Measurements from ENCODE around the gene EFCAB14. TPM values are rescaled to one million over a fixed set of nuclear protein-coding genes. Genes with fewer than 3 reads are reported as not detected.

The EFCAB14 gene
- total and polyA plus RNA-seq, 9 of the 15 experiments (the other 6 are each of a cell fraction or from before 2014, with no cell fraction given): 7.3 to 49.0 (median 37.3) TPM

DNA sequence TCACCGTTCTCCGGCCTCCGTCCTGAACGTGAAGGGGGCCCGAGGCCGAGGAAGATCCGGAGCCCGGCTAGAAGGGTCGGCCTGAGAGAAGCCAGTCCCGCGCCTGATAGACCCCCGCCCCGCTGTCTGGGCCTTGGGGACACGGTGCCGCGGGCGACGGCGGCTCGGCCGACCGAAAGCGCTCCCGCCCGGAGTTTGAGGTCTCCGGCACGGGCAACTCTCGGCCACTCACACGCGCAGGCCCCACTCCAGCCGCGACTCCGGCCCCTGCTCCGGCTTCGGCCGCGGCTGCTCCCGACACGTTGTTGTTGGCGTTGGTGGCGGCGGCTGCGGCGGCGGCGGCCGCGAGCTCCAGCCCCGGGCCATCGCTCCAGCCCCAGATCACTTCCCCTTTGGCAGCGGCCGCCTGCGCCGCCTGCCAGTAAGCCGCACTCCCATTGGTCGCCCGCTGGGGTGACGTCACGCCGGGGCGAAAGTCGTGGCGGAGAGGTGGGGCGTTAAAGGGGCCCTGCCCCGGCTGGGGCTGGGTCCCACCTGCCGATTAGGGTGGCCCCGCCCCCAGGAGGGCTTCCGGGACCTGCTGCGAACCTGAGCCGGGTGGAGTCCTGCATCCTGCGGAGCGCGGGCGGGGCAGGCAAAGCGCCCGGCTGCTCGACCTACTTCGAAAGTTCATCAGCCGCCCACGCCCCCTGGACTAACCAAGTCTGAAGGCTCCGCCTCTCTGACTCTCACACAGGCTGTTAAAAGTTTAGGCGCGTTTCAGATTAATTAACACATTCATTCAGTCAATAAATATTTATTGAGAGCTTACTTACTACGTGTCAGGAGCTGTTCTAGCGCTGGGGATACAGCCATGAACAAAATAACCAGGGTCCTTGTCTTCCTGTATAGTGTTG lies at the start of gene EFCAB14 (continued):
- TF ChIP-seq THAP12 (CRISPR knock-in tag; IDR thresholded peaks at IDR 0.05) (peak; percentile 85), RBM14 (IDR thresholded peaks at IDR 0.05; ENCODE audit: borderline replicate concordance, insufficient read depth, low read depth, low read length) (0 out of 2 replicates have a peak, but pooled peaks have one; percentile 51), JUN (IDR thresholded peaks at IDR 0.05; ENCODE audit: borderline replicate concordance, low read depth, low read length) (peak; percentile 67; the same call in 1 of the 2 replicates), JUN (CRISPR knock-in tag; IDR thresholded peaks at IDR 0.05; ENCODE audit: borderline replicate concordance) (no peak; the same call in 1 of the 2 replicates), MAZ (CRISPR knock-in tag; conservative IDR thresholded peaks at IDR 0.05 in 1 of 2, IDR thresholded peaks at IDR 0.05 in 1 of 2) (peak; percentile 95 to 100), MTA3 (IDR thresholded peaks at IDR 0.05; ENCODE audit: borderline replicate concordance) (peak; percentile 91; the same call in 1 of the 2 replicates), MYC (IDR thresholded peaks at IDR 0.05; ENCODE audit: low read depth, low read length) (peak; percentile 86), MYC (CRISPR knock-in tag; IDR thresholded peaks at IDR 0.05; ENCODE audit: borderline replicate concordance, low read depth) (no peak), PRPF4 (IDR thresholded peaks at IDR 0.05; ENCODE audit: insufficient read depth, low read depth, low read length, poor library complexity, severe bottlenecking) (no peak), ELF2 (CRISPR knock-in tag; IDR thresholded peaks at IDR 0.05) (peak; percentile 96), L3MBTL2 (IDR thresholded peaks at IDR 0.05) (peak; percentile 91), SIN3A (IDR thresholded peaks at IDR 0.05; ENCODE audit: borderline replicate concordance in 2 of 2, control insufficient read depth in 1 of 2, low read depth in 2 of 2, low read length in 2 of 2) (peak; percentile 74 to 88; a peak in 2 of 4 replicates), MTA2 (IDR thresholded peaks at IDR 0.05; ENCODE audit: low read depth) (no peak), ZNF395 (CRISPR knock-in tag; IDR thresholded peaks at IDR 0.05) (peak; percentile 76; the same call in 1 of the 2 replicates), NR2C1 (IDR thresholded peaks at IDR 0.05) (peak; percentile 62), NR2C1 (tag; IDR thresholded peaks at IDR 0.05) (peak; percentile 87), SPI1 (IDR thresholded peaks at IDR 0.05; ENCODE audit: borderline replicate concordance, low read depth, low read length) (peak; percentile 96), SUPT5H (IDR thresholded peaks at IDR 0.05) (peak; percentile 86)
- TF ChIP-seq, protein P1, sequence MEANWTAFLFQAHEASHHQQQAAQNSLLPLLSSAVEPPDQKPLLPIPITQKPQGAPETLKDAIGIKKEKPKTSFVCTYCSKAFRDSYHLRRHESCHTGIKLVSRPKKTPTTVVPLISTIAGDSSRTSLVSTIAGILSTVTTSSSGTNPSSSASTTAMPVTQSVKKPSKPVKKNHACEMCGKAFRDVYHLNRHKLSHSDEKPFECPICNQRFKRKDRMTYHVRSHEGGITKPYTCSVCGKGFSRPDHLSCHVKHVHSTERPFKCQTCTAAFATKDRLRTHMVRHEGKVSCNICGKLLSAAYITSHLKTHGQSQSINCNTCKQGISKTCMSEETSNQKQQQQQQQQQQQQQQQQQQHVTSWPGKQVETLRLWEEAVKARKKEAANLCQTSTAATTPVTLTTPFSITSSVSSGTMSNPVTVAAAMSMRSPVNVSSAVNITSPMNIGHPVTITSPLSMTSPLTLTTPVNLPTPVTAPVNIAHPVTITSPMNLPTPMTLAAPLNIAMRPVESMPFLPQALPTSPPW (CRISPR knock-in tag; IDR thresholded peaks at IDR 0.05): peak; percentile 98
- TF ChIP-seq, protein P2, sequence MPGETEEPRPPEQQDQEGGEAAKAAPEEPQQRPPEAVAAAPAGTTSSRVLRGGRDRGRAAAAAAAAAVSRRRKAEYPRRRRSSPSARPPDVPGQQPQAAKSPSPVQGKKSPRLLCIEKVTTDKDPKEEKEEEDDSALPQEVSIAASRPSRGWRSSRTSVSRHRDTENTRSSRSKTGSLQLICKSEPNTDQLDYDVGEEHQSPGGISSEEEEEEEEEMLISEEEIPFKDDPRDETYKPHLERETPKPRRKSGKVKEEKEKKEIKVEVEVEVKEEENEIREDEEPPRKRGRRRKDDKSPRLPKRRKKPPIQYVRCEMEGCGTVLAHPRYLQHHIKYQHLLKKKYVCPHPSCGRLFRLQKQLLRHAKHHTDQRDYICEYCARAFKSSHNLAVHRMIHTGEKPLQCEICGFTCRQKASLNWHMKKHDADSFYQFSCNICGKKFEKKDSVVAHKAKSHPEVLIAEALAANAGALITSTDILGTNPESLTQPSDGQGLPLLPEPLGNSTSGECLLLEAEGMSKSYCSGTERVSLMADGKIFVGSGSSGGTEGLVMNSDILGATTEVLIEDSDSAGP (CRISPR knock-in tag; IDR thresholded peaks at IDR 0.05): peak; percentile 87

Measured in K562 (cell line).